GM18499 (cell line): ENCODE measurements around the gene FFAR1.

Experiments
- ATAC-seq: cut with Tn5 transposase; IDR thresholded peaks from one replicate; pipeline ENCODE4 v1.9.1; 2021; ENCODE audit warnings: moderate number of reproducible peaks; ENCODE audit not compliant: insufficient read depth, unreplicated experiment

Gene FFAR1

GRCh38 chr19:35340431-35340830 is 7.3 kb upstream of the FFAR1 start:
- ATAC-seq, result no peak

- no peak for ATAC-seq
These were observed 6.7 kb upstream of the FFAR1 start for GRCh38 chr19:35341006-35341405.

- no peak for ATAC-seq
These were observed 6.0 kb upstream of the FFAR1 start for GRCh38 chr19:35341565-35342225.

GRCh38 chr19:35342430-35342829 is 5.3 kb upstream of the FFAR1 start:
- ATAC-seq, result no peak

GRCh38 chr19:35344511-35345031 is 3.1 kb upstream of the FFAR1 start:
- no peak for ATAC-seq

GRCh38 chr19:35345671-35346111 is 2.0 kb upstream of the FFAR1 start:
- ATAC-seq, result no peak

GRCh38 chr19:35346193-35347052 is 1.3 kb upstream of the FFAR1 start:
- no peak for ATAC-seq

GRCh38 chr19:35347930-35348298 is 212 bp downstream of the FFAR1 start:
- ATAC-seq, result no peak

- ATAC-seq, result no peak
These were observed 1.4 kb downstream of the FFAR1 start for GRCh38 chr19:35348911-35349611.

- no peak for ATAC-seq
These were observed 2.2 kb downstream of the FFAR1 start for GRCh38 chr19:35349614-35350521.

GRCh38 chr19:35350591-35350990 is 2.9 kb downstream of the FFAR1 start:
- no peak for ATAC-seq

GRCh38 chr19:35351411-35352176 is 3.9 kb downstream of the FFAR1 start:
- ATAC-seq, result no peak

- ATAC-seq, result no peak
These were observed 4.4 kb downstream of the FFAR1 start for GRCh38 chr19:35352177-35352447.

- ATAC-seq, result no peak
These were observed 5.0 kb downstream of the FFAR1 start for GRCh38 chr19:35352448-35353304.

- no peak for ATAC-seq
These were observed 5.9 kb downstream of the FFAR1 start for GRCh38 chr19:35353635-35354034.

- ATAC-seq, result no peak
These were observed 7.2 kb downstream of the FFAR1 start for GRCh38 chr19:35354898-35355297.

GRCh38 chr19:35355791-35356460 is 8.2 kb downstream of the FFAR1 start:
- ATAC-seq, result no peak
